Limb (tissue), 2 donors: ENCODE data around the gene RNF207.

Experiments used
- DNase-seq, 2 donors: peaks; one replicate each; pipeline ENCODE4 v3.0.0-alpha.2; 2016; ENCODE audit errors: extremely low spot score in 2 of 2

The RNF207 gene

DNA sequence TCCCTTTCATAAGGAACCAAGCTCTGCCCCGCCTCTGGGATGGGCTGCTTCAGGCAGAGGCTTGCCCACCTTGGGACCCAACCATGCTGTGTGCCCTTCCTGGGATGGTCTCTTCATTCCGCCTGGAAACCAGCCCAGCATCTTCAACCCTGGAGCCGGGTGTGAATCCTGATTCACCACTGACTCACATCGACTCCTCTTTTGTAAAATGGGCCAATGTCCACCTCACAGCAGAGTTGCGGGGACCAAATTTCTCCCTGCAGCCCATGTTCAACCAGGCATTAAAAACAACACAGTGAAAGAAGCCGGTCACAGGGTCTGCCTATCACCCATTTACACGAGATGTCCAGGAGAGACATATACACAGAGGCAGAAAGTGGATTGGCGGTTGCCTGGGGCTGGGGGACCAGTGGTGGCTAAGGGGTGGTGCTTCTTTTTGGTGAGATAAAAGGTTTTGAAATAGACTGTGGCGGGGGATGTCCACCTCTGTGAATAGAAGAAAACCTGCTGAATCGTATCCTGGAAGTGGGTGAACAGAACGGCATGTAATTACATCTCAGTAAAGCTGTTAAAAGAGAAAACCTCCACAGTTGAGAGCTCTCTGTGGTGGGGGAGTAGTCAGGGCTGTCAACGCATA lies 61.9 kb downstream of the RNF207 start:
- DNase-seq, result no peak

DNA sequence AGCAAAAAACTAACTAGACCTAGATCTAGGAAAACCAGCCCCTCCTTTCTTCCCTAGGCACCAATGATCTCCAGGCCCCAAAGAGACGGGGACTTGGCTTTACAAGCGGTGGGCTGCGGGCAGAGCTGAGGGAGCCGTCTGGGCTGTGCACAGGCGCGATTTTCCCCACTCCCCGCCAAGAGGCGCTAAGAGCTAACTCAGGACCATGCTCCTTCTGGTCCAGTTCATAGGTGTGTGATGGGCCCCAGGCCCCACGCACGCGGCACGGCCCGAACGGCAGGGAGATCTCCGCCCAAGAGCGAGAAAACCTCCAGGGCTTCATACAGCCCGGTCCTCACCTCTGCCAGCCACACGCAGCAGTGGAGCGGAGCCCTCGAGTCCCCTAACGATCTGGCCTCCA lies 62.5 kb downstream of the RNF207 start:
- DNase-seq, result no peak

DNA sequence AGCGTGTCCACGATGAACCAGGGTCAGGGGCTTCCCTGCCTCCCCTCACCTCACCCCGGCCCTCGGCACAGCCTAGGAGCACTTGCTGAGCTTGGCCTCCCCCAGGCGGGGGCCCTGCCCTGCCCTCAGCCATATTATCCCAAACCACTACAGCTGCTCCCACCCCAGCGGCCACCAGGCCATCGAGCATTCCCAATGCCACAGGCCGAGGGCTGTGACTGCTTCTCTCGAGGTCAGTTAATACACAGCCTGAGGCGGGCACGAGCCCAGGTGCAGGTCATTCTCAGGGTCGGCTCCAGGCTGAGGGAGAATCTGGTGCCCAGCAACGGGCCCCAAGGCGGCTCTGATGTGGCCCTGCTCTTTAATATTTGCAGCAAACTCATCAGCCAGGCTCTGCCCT lies 63.4 kb downstream of the RNF207 start:
- DNase-seq, result no peak

DNA sequence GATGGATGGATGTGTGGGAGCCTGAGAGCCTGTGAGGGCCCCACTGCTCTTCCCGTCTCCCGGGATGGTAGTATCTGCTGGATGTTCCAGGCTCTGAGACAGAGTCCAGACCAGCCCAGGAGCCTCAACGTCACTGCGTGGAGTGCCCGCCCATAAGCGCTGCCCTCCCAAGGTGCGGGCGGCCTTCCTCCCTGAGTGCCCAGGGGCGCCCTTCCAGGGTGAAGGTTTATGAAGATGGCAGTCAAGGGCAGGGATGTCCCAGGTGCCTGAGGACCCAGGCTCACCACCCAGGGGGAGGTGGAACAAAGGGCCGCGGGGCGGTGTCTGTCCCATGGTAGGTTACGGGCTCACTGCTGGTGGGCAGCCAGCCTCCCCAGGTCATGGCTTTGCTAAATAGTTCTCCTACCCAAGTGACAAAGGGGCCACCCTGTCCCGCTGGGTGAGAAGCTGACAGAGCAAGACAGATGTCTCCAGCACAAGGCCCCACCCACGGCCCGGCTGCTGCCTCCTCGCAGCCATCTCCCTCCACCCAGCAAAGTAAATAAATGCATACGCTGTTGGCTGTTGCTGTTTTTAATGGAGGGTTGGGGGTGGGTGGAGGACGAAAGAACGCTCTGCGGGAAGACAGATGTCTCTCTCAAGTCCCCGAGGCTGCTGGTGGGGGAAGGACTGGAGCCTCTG lies 63.9 kb downstream of the RNF207 start:
- peak in 1 of 2 donors; percentile 60 for DNase-seq

DNA sequence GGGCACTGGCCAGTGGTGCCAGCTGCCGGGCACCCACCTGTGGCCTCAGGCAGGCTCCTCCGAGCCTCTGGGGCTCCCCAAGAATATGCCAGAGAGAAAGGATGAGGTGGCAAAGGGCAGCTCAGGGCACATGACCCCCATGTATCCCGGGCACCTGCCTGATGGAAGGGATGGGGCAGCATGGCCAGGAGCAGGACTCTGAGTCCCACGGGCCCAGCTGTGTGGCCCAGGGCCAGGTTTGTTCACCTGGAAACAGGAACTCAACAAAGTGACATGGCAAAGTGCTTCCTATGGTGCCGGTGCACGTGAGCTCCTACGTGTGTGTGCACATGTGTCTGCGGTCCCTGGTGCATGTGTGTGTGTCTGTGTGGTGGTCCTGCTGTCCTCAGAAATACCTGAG lies 64.5 kb downstream of the RNF207 start:
- DNase-seq, result no peak
